CD4-positive, alpha-beta T cell treated with Interferon alpha-2 for 1 hour (primary cell): Measurements from ENCODE around the gene VSIG10L2.

ENCODE experiments used
- DNase-seq, 2 donors: peaks; one replicate each; pipeline ENCODE4 v3.0.0-alpha.2; 2020 to 2022

Gene VSIG10L2

DNA sequence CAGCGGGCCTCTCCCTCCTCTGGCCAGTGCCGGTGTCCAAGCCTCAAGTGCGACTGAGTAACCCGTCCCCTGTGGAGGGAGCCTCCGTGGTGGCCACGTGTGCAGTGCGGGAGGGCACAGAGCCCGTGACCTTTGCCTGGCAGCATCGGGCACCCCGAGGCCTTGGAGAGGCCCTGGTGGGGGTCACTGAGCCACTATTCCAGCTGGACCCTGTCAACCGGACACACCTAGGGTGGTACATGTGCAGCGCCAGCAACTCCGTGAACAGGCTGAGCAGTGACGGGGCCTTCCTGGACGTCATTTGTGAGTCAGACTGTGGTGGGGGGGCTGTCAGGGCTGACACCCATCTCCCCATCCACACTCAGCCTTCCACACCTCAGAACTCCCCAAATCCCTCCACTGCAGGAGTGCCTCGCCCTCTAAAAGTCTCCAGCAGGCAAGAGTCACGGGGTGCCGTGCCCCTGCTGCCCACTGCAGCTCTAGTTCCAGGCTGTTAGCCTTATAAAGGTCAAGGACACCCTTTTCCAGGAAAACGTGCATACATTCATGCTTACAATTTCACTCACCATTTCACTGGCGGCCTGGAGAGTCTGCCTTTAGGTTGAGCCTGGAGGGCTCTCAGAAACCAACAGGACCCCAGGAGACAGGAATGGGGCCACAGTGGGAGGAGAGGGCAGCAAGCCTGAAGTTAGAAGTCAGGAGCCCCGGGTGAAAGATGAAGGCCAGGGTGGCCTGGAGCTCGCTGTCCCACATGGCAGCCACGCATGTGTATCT lies 2.6 kb downstream of the VSIG10L2 start:
- no peak for DNase-seq

DNA sequence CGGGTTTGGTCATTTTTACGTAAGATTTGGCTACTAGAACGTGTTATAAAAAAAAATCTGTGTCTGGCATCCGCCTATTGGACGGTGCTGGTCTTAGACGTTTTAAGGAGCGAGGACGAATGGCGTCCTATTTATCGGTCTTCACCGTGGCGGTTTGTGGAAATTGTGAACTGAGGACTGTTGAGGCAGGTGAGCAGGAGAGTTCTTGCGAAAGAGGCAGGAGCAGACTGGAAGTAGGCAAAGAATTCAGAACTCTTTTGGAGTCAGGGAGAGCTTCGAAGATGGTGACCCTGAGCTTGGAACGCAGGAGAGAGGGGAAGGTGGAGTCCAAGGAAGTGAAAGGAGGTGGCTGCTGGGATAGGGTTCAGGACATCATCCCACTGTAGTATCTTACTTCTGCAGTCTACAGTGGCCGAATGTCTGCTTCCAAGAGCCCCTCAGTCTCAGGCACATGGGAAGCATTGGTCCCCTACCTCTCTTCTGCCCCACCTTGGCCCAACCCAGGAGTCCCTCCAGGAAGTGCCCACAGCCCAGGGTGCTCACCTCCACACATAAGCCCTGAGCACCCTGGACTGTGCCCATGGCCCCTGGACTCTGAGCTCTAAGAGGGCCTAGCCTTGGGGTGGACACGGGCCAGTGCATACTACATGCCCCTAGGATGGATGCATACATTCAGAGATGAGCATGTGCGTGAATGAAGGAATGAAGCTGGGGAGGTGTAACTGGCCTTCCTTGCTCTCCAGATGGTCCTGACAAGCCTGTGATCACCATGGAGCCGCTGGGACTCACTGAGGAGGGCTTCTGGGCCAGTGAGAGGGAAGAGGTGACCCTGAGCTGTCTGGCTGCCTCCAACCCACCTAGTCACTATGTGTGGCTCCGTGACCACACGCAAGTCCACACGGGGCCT lies 3.7 kb downstream of the VSIG10L2 start:
- no peak for DNase-seq

DNA sequence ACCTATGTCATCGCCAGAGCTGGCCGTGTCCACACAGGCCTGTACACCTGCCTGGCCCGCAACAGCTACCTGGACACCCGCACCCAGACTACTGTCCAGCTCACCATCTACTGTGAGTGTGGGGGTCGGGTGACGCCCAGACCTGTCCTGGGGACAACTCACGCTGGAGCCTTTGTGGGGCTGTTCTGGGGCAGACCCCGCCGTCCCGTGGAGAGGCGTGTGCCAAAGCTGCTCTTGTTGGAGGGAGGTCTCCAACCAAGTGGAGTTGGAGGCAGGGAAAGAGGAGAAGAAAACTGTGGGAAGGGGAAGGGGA lies 4.3 kb downstream of the VSIG10L2 start:
- no peak for DNase-seq

DNA sequence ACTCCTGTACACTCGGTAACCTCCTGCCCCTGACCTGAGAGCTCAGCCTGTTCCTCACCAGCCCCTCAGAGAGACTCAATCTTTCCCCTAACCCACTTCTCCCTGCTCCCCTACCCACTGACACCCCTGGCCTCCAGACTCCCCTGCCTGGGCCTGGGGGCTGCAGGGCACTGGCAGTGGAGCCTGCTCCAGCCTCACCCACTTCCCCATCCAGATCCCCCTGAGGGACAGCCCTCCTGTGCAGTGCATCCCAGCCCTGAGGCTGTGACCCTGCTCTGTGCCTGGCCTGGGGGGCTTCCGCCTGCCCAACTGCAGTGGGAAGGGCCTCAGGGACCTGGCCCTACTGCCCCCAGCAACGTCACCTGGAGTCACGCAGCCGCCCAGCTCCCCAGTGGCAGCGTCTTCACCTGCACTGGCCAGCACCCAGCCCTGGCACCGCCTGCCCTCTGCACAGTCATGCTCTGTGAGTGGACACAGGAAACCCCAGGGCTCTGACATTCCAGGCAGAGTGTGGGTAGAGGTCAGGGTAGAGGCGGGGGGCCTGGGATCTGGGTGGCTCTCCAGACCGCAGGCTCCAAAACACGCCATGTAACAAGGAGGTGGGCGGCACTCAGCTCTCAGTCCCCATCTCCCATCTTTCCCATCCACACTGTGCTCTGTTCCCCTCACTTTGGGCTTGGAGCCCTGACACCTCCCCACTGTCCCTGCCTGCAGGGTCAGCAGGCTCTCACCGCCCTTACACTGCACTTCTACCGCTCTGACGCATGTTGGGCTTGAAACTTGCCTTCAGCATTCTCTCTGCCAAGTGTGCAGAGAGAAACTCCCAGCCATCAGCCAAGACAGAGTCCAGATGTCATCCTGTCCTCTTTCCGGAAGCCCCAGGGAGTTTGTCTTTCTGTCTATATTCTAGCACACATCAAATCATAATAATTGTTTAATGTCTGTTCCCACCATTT lies 5.1 kb downstream of the VSIG10L2 start:
- no peak for DNase-seq

DNA sequence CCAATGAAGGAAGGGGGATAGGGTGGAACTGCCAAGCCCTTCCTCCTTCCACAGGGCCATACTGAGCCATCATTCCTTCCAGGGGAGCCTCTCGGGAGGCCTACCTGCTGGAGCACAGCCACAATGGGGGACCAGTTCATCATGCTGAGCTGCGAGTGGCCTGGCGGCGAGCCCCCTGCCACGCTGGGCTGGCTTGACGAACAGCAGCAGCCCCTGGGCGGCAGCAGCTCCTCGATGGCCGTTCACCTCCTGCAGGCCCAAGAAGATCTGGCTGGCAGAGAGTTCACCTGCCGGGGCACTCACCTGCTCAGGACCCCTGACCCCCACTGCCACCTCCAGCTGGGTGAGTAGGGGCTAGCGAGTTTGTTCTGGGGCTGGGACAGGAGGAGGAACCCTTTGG lies 5.9 kb downstream of the VSIG10L2 start:
- DNase-seq, result no peak

DNA sequence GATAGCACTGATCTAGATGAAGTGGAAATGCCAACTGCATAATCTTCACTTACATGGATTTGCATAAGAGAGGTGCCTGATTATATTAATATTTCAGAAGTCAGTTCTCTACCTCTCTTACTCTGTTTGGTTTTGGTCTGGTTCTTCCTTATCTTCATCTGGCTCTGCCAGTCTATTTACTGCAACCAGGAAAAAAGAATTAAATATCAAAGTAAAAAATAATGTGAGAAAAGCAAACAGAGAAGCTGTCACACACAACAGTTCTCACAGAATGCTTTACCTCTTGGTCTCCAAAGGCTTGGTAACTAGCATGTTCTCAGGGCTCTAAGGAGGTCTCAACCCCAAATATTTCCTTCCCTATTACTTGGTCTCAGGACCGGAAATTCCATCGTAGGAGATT lies 6.7 kb downstream of the VSIG10L2 start:
- no peak for DNase-seq

DNA sequence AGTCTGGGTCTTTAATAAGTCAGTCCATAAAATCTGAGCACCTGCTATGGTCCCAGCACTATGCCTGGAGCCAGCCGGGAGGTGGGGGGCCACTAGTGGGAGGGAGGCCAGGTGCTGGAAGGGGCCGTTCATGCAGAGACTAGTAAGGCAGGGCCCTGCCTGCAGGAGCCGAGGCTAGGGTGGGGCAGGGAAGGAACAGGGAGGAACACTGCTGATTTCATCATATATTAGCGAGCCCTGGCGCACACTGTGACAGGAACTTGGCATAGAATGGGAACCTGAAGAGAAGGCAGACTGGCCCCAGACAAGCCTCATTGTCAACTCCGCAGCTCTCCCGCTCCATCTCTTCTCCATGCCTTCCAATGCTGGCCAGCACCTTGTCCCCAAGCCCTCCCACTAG lies 7.1 kb downstream of the VSIG10L2 start:
- no peak for DNase-seq

DNA sequence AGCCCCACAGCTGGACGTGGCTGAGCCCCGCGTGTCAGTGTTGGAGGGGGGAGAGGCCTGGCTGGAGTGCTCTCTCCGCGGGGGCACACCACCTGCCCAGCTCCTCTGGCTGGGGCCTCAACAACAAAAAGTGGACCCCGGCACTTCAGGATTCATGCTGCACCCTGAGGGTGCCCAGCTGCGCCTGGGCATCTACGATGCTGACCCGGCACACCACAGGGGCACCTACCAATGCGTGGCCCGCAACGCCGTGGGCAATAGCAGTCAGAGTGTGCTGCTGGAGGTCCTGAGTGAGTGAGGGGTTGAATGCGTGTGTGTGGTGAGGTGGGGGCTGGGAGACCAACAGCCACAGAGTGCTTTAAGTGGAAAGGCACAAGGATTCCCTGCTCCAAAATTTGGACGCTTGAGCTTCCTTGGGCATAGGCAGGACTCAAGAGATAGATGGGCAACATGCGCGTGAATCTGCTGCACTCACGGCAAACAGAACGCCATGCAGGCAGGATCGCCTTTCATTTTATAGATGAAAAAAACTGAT lies 7.6 kb downstream of the VSIG10L2 start:
- no peak for DNase-seq

DNA sequence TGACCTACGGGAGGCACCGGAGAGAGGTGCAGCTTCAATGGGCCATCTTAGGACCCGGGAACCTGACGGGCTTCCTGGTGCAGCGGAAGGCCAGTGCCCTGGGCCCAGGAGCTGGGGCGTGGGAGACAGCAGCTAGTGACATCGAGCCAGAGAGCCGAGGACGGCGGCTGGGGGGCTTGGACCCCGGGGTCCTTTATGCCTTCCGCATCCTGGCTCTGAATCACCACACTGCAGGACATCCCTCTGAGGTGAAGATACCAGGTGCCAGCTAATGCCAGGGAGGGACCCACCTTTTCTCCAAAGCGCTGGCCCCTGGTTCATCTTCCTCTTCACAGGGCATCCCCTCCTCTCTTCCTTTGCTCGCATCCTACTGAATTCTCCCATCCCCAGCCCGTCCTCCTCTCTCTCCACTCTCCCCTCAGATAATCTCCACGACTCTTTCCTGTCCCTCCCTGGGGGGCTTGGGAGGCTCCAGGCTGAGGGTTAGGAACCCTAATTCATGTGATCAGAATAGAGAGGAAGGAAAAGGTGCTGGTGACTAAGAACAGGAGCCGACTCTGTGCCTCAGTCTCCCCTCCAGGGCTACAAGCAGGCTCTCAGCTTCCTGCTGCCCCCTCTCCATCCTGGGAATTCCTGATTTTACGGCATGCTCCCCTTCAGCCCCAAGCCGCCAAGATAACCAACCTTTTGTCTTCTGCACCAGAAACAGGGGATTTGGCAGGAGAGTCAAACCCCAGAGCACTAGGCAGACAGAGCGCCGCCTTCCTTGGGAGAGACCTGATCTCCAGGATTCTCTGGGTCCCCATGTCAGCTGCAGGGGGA lies 8.5 kb downstream of the VSIG10L2 start:
- no peak for DNase-seq

DNA sequence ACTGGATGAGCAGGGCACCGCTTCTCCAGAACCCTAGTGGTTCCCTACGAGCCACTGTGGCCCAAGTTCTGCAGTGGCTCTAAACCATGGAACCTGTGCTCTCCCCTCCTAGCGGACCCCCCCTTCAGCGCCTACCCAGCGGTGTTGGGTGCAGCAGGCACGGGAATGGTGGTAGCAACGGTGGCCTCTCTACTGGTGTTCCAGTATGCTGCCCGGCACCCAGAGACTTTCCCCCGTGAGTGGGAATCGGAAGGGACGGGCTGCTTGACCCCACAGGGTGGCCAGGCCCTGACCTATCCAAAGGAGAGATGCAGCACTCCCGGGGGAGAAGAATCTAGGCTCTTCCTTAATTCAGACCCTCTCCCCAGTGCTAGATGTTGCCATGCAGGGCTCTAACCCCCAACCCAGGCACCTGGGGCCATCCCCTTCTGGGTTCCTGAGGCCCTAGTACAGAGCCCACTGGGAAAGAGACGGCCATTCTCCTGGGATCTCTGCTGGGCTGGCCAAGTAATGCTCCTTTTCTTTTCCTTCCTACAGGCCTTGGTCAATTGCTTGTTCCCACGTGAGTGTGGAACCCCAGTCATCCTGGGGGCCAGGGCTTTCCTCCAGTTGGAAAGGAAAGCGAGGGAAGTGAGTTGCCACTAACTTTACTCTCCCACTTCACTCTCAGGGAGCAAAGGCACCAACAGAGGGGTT lies 9.2 kb downstream of the VSIG10L2 start:
- DNase-seq, result no peak

DNA sequence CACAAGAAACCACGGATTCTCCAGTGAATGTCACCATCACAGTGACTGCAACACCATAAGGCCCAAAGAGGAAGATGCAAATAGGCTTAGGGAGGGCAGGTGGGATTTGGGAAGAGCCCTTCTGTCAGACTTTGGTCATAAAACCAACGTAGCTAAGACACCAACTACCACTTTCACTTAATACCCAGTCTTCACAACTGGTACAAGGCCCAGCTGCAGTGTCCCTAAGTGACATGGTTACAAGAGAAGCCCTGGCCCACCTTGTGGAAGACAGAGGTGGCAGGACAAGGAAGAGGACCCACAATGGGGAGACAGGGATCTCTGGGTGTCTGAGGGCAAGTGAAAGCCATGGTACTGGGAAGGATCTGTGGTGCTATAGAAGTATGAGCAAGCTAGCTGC lies 10.0 kb downstream of the VSIG10L2 start:
- no peak for DNase-seq

DNA sequence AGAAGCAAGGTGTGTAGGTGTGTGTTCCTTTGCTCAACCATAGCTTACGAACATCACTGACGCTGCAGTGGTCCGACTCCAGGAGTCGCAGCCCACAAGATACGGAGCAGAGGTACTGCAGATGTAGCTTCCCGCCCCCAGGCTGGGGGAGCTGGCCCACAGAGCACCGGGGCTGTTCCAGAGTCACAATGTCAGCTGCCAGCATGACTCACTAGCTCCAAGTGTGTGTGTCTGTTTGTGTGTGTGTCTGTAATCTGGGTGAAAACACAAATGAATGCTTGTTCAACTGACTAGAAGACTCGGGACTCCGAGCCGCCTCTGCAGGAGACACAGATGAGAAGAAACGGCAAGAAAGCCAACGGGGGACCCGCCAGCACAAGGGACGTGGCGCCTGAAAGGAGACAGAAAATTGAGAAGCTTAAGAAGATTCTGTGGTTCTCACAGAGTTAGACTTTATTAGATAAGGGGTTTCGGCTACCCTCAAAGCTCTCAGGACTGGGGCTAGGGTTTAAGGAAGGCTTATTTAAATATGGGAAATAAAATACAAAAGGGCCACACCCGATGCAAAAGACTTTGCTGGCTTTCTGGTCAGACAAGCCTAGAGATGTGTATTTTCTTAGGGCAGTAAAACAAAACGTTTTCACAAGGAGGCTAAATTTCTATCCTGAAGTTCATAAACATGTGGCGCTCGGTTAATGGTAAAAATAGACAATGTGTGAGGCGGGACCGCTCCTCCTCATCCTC lies 10.7 kb downstream of the VSIG10L2 start:
- DNase-seq, result no peak

DNA sequence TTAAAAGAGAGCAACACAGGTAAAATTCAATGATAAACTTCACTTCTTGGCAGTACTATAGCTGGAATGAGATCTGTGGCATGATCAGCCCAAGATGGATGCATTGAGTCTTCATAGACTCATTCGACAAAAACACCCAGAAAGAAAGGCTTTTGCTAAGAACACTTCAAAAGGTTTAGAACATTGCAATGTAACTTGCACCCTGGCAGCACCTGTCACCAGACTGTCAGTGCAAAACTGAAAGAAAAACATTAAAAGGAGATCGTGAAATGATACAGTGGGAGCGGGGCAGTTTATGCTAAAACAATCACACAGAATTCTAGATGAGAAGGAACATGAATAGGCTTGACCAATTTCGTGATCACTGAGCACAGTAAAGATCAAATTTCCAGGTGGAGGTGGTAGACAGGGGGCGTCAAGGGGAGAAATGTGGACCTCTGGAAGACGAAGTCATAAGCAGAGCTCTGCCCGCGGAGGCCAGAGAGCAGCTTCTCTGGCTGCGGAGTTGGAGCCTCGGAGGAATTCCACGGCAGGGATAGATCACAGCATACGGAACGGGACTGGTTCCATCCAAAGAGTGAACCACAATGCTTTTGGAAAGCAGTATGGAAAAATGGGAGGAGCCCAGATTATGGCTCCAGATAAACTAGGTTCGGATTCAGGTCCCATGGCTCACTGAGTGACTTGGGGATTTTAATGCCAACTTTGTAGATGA lies 11.9 kb downstream of the VSIG10L2 start:
- no peak for DNase-seq

DNA sequence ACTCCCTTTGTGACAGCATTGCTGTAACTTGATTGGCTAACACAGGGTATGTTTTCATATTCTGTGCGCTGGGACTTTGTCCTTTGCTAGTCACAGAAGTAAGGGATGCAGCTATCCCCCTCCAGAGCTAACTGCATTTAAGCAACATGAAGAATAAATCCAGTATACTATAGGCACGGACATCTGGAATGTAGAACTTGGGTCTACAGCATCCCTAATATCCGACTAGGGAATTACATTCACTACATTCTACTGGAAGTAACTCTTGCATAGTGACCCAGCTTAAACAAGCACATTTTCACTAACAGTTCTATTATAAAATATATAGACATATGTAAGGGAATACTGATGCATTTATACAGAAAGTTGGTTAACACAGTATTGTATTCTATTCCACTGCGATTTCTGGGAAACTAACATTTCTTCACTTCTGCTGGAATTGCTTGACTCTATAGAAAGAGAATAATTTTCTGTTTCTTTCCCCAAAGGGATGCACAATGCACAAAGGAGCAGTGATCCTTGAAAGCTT lies 13.1 kb downstream of the VSIG10L2 start:
- DNase-seq, result no peak

DNA sequence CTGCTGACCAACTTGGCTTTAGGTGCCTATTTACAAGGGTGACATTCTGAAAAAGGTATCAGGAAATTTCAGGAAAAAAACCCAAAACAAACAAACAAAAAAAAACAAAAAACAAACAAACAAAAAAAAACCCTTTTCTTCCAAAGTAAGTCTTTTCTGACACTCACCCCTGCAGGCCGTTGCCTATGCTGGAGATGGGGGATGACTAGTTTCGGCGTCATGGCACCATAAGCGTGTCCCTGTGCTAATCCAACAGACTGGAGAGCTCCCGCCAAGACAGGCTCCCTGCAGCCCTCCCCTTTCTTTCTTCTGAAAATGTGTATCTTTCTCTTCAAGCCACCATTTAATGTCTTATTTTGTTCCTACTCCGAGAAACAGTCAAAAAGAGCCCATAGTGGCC lies 13.7 kb downstream of the VSIG10L2 start:
- DNase-seq, result no peak

DNA sequence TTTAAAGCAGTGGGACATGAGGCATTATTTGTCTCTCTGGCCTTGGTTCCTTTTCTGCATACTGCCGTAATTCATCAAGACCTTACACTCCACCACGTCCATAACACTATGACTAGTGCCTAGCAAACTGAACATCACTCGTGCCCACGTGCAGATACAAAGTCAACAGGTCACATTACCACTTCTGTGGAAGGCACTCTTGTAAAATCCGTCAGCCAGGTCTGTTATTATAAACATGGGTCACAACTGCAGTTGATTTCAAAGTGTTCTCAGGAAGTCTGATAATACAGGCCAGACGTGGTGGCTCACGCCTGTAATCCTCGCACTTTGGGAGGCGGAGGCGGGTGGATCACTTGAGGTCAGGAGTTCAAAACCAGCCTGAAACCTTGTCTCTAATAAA lies 14.1 kb downstream of the VSIG10L2 start:
- DNase-seq, result no peak

DNA sequence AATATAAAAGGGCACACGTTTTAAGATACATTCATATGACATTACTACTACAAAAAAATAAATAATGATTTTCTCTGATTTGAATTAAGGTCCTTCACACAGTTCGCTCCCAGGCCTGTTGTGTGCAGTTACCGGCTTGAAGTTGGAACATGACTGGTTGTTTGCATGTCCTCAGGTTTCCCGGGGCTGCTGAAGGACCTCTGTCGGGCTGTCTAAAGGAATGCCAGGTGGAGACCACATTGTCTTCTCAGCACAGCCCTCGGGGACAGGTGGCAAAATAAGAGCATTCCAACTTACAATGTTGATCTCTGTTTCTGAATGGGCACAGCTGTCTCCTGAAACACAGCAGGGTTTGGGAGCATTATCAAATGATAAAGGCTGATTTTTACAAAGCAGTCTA lies 14.9 kb downstream of the VSIG10L2 start:
- no peak for DNase-seq

DNA sequence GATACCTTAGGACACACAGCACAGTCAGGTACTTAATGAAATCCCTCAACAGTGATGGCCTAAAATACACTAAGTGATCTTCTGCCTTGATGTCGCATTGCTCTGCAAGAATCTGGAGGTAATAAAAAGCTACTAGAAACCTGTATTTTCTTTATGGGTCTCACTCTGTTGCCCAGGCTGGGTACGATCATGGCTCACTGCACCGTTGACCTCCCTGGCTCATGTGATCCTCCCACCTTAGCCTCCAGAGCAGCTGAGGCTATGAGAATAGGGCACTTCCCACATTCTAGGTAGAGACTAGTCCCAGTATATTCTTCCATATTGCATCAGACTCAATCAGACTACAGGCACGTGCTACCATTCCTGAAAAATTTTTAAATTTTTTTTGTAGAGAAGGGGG lies 21.7 kb downstream of the VSIG10L2 start:
- no peak for DNase-seq

DNA sequence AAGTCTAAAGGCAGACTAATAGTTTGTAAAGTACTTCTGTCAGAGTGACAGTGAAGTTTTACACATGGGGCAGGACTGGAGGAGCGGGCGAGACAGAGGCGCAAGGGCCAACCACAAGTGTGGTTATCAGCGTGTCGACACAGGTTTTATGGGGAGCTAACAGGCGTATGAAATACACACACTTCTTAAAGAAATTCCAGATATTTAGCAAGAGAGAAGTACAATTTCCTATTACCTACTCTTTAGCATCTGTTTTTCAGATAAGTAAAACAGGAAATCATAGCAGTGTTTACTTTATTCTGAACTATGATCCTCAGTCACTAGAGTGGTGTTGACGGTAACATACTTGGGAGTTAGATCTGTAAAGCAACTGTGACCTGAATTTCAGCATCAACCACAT lies 22.5 kb downstream of the VSIG10L2 start:
- DNase-seq, result no peak

DNA sequence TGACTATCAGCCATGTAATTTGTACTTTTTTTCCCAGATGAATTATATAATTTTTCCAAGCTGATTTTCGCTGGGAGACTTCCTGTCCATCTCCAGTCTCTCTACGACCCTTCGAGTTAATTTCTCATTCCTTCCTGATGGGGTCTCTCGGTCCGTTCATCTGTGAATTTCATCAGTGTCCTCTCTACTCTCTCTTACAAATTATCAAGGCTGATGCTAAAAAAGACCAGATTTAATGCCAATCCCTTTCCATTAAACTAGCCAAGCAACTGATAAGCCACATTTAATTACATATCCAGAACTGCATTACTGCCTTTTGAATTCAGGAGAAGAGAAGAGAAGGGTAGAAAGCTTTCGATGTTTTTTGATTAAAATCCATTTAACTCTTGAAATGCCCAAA lies 25.8 kb downstream of the VSIG10L2 start:
- DNase-seq, result no peak
